Stimulated activated CD4-positive, alpha-beta T cell treated with anti-CD3 and anti-CD28 coated beads, Interleukin-1b, Interleukin-23, amount 100 ng/mL, for 1 hour (primary cell): Measurements from ENCODE around the gene BAD.

Experiments
- DNase-seq, 2 donors: peaks; one replicate each; pipeline ENCODE4 v3.0.0-alpha.2; 2020; ENCODE audit warnings: low read depth in 2 of 2

The BAD gene

GRCh38 chr11:64296236-64296635 is 11.8 kb upstream of the BAD start:
- no peak for DNase-seq

- no peak for DNase-seq
Observed at GRCh38 chr11:64295760-64296159, 11.3 kb upstream of the BAD start.

- no peak for DNase-seq
Observed at GRCh38 chr11:64294774-64295173, 10.3 kb upstream of the BAD start.

- DNase-seq: no peak
Observed at GRCh38 chr11:64292460-64293254, 8.2 kb upstream of the BAD start.

- no peak for DNase-seq
Observed at GRCh38 chr11:64291752-64292459, 7.4 kb upstream of the BAD start.

GRCh38 chr11:64291262-64291751 is 6.8 kb upstream of the BAD start, which contains the start of gene KCNK4:
TSS of gene KCNK4 (plus strand) at chr11:64291302. CDS start at chr11:64293019, 1,717 bp downstream.
- DNase-seq: no peak

GRCh38 chr11:64290352-64291261 is 6.1 kb upstream of the BAD start:
- DNase-seq: no peak

- no peak for DNase-seq
Observed at GRCh38 chr11:64289002-64289564, 4.6 kb upstream of the BAD start.

GRCh38 chr11:64288353-64288750 is 3.9 kb upstream of the BAD start:
- no peak for DNase-seq

- no peak for DNase-seq
Observed at GRCh38 chr11:64287676-64288352, 3.3 kb upstream of the BAD start.

GRCh38 chr11:64286801-64287159 is 2.3 kb upstream of the BAD start:
- no peak for DNase-seq

GRCh38 chr11:64285885-64286800 is 1.7 kb upstream of the BAD start:
- DNase-seq: no peak

- DNase-seq: peak; percentile 71 to 93
Observed at GRCh38 chr11:64284962-64285884, 758 bp upstream of the BAD start, which contains the start of gene GPR137. TSS of gene GPR137 (plus strand) at chr11:64285848. CDS start at chr11:64286525, 677 bp downstream.

GRCh38 chr11:64283092-64283491 is 1.4 kb downstream of the BAD start:
- DNase-seq: no peak

- no peak for DNase-seq
Observed at GRCh38 chr11:64281957-64282770, 2.3 kb downstream of the BAD start.

GRCh38 chr11:64278576-64279190 is 5.8 kb downstream of the BAD start:
- no peak for DNase-seq

GRCh38 chr11:64276653-64277431 is 7.6 kb downstream of the BAD start:
- DNase-seq: no peak
